Fibroblast of skin of scalp (primary cell): ENCODE data around the gene PRKAR2A.
"Not testable (repeated sequence)": the region's sequence is repeated elsewhere in the genome, so short reads cannot be mapped to it uniquely, and the experiment has no call there.

Source experiments
- DNase-seq: peaks from one replicate; pipeline ENCODE4 v3.0.0-alpha.2; 2013

PRKAR2A gene

DNA sequence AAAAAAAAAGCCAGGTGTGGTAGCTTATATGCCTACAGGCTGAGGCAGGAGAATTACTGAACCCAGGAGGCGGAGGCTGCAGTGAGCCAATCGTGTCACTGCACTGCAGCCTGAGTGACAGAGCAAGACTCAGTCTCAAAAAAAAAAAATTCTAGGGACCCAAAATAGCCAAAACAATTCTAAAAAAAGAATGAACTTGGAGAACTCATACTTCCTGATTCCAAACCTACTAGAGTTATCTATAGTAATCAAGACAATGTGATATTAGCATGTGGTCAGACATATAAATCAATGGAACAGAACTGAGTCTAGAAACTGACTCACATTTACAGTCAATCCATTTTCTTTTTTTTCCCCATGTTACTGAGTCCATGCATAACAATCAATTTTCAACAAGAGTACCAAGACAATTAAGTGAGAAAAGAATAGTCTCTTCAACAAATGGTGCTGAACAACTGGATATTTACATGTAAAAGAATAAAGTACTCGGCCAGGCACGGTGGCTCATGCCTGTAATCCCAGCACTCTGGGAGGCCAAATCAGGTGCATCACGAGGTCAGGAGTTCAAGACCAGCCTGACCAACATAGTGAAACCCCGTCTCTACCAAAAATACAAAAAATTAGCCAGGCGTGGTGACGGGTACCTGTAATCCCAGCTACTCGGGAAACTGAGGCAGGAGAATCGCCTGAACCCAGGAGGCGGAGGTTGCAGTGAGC lies 11.9 kb downstream of the PRKAR2A start:
- DNase-seq = no peak

DNA sequence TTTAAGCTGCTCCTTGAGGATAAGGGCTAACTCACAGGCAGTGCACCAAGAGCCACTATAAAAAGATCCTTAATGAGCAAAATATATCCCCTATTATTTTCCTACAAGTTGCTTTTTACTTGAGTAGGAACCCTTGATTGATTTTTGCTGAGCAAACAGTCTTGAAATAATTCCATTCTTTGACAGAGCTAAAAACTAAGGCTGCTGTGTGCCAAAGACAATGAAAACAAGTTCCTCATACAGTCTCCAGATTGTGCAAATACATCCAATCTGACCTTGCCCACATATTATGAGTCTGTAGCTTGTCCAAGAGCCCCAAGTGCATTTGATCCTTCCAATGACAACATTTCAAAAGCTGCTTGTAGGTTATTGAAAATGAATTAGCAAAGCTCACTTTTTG lies 15.0 kb downstream of the PRKAR2A start:
- no peak for DNase-seq

DNA sequence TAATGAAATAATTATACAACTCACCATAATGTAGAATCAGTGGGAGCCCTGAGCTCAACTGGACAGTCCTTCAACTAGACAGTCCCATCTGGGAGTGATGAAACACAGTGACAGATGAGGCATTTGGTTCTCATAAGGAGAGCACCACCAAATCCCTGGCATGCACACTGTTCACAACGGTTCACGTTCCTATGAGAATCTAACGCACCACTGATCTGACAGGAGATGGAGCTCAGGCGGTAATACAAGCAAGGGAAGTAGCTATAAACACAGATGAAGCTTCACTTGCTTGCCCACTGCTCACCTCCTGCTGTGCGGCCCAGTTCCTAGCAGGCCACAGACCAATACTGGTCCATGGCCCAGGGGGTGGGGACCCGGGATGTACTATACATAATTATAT lies 17.0 kb downstream of the PRKAR2A start:
- DNase-seq = peak; percentile 39

DNA sequence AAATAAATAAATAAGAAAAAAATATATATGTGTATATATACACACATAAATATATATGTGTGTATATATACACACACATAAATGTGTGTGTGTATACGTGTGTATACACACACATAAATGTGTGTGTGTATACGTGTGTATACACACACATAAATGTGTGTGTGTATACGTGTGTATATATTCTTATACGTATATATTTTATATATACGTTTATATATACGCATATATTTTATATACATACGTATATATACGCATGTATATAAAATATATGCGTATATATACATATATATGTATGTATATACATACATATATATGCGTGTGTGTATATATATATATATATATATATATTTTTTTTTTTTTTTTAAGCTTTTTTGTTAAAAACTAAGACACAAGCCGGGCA lies 18.1 kb downstream of the PRKAR2A start:
- not testable (repeated sequence) for DNase-seq

DNA sequence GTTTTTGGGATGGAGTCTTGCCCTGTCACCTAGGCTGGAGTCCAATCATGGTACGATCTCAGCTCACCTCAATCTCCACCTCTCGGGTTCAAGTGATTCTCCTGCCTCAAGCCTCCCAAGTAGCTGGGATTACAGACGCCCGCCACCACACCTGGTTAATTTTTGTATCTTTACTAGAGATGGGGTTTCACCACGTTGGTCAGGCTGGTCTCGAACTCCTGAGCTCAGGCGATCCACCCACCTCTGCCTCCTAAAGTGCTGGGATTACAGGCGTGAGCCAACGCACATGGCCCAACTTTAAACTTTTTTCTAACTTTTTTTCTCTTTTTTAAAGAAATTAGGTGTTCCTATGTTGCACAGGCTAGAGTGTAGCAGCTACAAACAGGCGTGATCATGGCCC lies 19.8 kb downstream of the PRKAR2A start:
- not testable (repeated sequence) for DNase-seq

DNA sequence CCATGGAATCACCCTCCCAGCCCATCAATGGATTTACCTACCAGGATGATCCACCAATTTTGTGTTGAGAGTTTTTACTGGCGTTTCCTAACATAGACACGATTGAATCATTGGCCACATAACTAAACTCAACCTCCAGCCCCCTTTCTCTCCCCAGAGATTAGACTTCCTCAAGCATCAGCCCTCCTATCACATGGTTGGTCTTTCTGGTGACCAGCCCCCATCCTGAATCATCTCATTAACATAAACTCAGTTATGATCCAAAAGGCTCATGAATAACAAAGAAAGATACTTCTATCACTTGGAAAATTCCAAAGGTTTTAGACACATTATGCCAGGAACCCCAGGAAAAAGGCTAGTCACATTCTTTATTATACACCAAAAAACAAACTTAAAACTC lies 21.2 kb downstream of the PRKAR2A start:
- DNase-seq = peak; percentile 97

DNA sequence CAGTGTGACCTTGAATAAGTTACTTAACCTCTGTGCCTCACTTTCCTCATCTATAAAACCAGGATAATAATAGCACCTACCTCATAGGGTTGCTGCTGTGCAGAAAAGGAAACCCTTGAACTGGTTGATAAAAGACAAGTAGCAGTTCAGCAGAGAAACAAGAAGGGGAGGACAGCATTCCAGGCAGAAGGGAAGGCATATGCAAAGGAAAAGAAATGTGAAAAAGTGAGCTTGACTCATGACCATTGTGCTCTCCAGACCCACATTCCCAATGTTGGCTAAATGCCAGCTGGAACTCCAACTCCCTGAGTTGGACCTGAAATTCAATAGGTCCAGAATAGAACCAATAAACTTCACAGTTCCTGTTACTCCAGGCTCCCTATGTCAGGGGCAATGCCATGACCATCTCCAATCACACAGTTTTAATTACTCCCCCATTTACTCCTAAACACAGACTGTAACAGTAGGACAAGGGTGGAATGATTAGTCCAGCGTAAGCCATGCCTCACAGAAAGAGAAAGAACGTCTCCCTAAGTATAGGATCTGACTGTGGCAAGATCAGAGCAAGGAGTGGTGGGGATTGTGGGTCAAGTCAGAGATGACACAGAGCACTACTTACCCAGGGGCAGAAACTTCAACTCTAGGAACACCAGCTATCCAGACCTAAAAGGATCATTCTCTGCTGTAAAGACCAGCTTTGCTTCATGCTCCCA lies 26.9 kb downstream of the PRKAR2A start:
- peak; percentile 54 for DNase-seq

DNA sequence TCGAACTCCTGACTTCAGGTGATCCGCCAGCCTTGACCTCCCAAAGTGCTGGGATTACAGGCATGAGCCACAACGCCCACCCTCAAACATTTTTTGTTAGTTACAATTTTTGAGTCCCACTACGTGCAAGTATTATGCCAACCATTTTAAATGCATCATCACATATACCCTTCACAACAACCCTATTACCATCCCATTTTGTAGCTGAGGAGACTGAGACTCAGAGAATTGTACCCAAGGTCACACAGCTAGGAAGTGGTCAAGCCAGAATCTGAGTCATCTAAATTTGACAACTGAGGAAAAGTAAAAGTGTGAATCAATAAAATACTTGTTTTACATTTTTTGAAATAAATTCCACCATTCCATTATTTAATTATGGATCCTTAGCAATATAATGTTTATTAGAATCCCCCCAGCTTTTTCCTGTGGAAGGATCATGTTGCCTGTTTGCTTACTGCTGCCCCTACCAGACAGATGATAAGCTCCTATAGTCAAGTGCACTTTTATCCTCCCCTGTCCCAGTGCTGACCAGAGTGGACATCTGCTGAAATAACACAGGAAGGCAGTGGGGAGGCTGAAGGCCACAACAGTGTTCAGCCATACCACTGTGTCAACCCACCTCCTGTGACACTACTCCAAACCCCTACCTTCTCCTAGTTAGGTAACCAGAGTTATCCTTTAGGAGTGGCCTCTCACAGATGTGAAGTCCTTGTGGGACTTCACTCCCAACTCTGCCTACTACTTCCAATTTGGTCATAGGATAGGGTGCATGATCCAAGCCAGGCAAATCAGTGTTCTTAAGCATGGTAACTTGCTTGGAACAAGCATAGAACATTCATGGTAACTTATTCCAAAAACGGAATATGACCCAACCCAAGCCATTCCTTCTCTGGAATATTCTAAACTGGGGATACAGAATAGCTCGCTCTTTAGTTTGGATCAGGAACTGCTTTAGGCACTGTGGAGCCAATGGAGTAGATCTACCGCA lies 28.1 kb downstream of the PRKAR2A start:
- DNase-seq = no peak

DNA sequence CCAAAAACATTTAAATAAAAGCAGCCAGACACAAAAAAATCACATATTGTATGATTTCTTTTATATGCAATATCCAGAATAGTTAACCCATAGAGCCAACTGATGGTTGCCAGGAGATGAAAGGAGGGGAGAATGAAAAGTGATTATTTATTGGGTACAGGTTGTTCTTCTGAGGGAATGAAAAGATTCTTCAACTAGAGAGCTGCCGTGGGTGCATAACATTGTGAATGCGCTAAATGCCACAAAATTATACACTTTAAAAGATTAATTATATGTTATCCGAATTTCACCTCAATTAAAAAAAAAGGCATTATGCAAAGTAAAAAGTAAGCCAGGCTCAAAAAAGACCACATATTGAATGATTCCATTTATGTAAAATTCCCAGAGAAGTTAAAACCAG lies 36.1 kb downstream of the PRKAR2A start:
- no peak for DNase-seq

DNA sequence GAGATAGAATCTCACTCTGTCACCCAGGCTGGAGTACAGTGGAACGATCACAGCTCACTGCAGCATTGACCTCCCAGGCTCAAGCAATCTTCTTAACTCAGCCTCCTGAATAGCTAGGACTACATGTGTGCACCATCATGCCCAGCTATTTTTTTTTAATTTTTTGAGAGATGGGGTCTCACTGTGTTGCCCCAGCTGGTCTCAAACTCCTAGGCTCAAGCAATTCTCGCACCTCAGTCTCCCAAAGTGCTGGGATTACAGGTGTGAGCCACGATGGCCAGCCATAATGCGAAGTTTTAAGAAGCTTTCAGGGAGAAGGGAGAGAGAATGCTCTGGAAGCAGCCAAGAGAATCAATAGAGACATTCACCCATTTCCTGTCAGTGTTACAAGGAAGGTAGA lies 42.7 kb downstream of the PRKAR2A start:
- DNase-seq = no peak

DNA sequence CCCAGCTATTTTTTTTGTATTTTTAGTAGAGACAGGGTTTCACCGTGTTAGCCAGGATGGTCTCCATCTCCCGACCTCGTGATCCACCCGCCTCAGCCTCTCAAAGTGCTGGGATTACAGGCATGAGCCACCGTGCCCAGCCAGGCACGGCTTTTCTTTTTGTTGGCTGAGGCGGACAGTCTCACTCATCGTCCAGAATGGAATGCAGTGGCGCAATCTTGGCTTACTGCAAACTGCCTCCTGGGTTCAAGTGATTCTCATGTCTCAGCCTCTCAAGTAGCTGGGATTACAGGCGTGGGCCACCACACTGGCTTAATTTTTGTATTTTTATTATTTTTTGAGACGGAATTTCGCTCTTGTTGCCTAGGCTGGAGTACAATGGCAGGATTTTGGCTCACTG lies 46.8 kb downstream of the PRKAR2A start:
- DNase-seq = peak; percentile 19

DNA sequence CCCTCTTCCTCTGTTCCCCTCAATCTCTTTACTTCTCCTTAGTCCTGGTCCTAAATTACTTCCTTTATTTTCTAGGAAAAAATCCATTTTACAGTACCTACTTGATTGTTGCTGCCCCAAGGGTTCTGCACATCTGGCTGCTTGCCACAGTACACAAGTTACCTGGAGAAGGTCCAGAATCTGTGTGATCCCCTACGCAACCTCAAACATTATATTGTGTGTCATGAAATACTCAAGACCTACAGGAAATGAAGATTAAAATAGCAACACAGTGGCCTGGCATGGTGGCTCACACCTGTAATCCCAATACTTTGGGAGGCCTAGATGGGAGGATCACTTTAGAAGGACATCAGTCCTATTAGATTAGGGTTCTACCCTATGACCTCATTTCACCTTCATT lies 48.7 kb downstream of the PRKAR2A start:
- no peak for DNase-seq

DNA sequence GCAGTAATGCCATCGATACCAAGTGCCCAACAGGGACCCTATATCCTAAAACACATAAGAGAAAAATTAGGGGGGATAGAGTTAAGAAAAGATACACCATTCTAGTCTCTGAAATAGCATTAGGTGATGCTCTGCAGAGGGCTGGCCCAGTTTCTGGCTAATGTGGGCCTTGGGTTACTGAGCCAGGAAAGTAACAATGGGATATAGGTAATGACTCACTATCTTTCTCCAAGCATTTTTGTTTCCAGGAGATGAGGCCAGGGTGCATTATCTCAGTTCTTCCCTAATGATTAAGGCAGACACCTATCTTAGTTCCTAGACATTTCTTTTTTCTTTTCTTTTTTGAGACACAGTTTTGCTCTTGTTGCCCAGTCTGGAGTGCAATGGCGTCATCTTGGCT lies 50.0 kb downstream of the PRKAR2A start:
- DNase-seq = no peak

DNA sequence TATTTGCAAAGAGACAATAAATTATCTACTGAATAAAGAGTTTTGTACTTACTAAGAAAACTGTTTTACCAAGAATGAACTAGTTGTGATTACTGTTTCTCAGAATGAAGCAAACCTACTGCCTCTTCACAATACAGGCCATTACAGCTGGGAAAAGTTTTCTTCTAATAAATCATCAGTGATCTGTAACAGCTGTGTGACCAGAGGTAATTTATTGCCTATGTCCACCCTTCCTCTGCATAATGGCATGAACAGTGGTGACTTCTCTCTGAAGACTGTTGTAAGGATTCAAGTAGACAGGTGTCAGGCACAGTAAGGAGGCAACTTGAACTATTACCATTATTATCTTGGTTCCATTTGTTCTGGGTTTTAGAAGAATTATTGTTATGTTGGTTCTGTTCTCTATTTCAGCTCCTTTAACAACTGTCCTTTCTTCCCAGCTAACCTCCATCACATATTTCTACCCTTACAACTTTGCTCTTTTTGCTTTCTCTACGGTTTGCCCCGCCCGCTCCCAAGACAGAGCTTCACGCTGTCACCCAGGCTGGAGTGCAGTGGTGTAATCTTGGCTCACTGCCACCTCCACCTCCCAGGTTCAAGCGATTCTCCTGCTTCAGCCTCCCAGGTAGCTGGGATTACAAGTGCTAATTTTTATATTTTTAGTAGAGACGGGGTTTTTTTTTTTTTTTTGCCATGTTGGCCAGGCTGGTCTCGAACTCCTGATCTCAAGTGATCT lies 51.5 kb downstream of the PRKAR2A start:
- no peak for DNase-seq

DNA sequence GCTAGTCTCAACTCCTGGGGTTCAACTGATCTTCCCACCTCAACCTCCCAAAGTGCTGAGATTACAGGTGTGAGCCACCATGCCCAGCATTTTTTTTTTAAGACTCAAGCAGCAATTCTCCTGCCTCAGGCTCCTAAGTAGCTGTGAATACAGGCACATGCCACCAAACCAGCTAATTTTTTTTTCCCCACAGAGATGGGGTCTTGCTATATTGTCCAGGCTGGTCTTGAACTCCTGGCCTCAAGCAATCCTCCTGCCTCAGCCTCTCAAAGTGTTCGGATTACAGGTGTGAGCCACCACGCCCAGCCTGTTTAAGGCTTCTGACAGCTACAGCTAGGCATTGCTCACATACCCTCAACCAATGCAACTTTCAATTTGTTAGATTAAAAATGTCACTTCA lies 54.2 kb downstream of the PRKAR2A start:
- DNase-seq = not testable (repeated sequence)

DNA sequence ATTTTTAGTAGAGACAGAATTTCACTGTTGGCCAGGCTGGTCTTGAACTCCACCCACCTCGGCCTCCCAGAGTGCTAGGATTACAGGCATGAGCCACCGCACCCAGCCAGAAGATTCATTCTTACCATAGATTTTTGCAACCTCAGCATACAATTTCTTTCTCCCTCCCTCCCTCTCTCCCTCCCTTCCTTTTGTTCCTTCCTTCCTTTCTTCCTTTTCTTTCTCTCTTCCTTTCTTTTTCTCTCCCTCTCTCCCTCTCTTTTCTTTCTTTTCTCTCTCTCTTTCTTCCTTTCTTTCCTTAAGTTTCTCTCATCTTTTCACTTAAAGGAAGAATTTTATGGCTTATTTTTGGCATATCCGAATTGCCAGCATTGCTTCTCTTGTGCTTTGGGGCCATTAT lies 58.0 kb downstream of the PRKAR2A start:
- no peak for DNase-seq

DNA sequence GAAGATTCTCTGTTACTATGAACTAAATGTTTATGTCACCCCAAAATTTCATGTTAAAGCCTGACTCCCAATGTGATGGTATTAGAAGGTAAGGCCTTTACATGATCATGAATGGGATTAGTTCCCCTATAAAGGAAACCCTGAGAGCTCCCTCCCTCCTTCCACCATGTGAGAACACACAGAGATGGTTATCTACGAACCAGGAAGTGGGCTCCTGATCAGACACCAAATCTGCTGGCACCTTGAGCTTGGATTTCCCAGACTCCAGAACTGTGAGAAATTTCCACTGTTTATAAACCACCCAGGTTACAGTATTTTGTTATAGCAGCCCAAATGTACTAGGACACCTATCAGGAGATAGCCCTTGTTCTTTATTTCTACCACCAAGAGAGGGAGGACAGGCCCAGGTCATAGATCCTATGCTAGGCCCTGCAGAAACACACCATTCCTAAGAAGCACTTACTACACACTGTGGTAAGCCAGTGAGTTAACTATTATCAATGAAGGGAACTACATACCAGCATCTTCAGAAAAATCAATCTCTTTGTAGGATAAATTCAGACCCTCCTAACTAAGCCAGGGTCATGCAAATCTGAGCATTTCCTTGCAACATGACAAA lies 59.0 kb downstream of the PRKAR2A start:
- no peak for DNase-seq

DNA sequence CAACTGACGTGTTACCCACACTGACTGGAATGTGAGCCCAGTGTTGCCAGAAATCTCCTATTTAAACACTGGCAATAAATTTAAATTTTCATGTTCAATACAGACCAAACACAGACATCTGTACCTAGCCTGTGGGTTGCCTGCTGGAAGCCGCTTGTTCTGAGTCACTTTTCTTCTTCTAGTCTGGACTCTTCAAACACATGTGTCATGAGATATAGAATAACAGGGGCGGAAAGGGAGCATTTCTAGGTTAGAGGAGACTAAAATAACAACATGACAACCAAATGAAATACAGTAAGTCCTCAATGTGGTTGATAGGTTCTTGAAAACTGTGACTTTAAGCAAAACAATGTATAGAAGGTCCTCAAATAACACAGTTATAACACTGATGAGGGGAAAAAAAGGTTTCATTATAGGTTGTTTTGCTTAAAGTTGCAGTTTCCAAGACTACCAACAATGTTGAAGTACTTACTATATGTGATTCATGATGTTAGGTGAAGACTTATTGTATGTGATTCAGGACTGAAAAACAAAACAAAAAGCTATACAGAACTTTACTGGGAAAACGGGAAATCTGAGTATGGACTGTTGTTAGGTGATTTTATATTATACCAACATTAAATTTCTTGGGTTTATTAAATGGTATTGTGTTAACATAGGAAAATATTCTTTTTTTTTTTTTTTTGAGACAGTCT lies 63.1 kb downstream of the PRKAR2A start:
- peak; percentile 48 for DNase-seq

DNA sequence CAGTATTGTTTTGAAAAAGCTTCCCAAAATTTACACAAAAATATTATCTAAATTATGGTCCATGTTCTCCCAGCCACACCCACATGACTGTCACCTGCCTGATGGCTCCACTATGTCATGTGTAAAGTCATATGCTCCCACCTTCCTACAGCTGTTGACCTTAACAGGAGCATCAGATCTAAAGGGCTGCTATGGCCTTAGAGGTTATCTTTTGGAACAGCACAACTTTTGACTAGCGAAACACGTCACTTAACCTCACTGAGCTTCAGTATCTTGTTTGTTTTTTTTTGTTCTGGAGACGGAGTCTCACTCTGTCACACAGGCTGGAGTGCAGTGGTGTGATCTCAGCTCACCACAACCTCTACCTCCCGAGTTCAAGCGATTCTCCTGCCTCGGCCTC lies 64.4 kb downstream of the PRKAR2A start:
- no peak for DNase-seq

DNA sequence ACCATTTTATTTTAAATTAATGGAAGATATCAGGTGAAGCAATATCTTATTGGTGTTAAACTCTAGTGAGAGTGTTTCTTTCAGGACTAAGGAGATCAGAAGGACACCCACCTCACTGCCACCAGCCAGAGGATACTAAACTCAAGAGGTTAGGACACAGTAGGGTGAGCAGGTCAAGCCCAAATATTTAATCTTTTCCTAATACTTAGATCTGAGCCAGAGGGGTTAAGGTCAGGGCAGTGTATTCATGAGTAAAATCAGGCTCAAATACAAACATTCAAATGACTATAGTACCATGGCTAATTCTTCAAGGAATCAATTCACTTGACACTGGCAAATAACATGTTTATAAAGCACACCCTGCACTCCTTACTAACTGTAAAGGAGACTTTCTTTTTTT lies 65.6 kb downstream of the PRKAR2A start:
- no peak for DNase-seq

DNA sequence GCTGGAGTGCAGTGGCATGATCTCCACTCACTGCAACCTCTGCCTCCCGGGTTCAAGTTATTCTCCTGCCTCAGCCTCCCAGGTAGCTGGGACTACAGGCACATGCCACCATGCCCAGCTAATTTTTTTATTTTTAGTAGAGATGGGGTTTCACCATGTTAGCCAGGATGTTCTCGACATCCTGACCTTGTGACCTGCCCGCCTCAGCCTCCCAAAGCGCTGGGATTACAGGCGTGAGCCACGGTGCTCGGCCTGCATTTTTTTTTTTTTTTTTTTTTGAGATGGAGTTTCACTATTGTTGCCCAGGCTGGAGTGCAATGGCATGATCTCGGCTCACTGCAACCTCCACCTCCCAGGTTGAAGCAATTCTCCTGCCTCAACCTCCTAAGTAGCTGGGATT lies 69.1 kb downstream of the PRKAR2A start:
- DNase-seq = not testable (repeated sequence)
